Endothelial cell of umbilical vein (primary cell): ENCODE data around the gene FMN2.

Experiments used
- EZH2 ChIP-seq: IDR thresholded peaks from 2 replicates; pipeline ENCODE4 v1.6.1; 2012; ENCODE audit warnings: borderline replicate concordance, low read depth, mild to moderate bottlenecking, moderate library complexity, low read length, inconsistent platforms; ENCODE audit not compliant: severe bottlenecking
- POLR2A ChIP-seq: IDR thresholded peaks from 2 replicates; pipeline ENCODE4 v1.6.1; 2012; ENCODE audit warnings: low read depth, mild to moderate bottlenecking, control low read depth, low read length
- POLR2AphosphoS5 ChIP-seq: IDR thresholded peaks from 2 replicates; pipeline ENCODE4 v1.6.1; 2012; ENCODE audit warnings: low read depth, mild to moderate bottlenecking, control low read depth, low read length, moderate library complexity; ENCODE audit not compliant: insufficient read depth
- TF ChIP-seq, protein P1 (sequence below), 2 donors: IDR thresholded peaks; 1 replicate in 1 of 2; 2 replicates in 1 of 2; pipeline ENCODE4 v1.5.1; 2011; ENCODE audit warnings: low read length in 2 of 2, mild to moderate bottlenecking in 2 of 2, moderate library complexity in 2 of 2, control low read depth in 1 of 2, inconsistent platforms in 1 of 2, low read depth in 1 of 2; ENCODE audit not compliant: insufficient read depth in 1 of 2; ENCODE audit errors: extremely low read depth in 1 of 2

- TF ChIP-seq, protein P1, sequence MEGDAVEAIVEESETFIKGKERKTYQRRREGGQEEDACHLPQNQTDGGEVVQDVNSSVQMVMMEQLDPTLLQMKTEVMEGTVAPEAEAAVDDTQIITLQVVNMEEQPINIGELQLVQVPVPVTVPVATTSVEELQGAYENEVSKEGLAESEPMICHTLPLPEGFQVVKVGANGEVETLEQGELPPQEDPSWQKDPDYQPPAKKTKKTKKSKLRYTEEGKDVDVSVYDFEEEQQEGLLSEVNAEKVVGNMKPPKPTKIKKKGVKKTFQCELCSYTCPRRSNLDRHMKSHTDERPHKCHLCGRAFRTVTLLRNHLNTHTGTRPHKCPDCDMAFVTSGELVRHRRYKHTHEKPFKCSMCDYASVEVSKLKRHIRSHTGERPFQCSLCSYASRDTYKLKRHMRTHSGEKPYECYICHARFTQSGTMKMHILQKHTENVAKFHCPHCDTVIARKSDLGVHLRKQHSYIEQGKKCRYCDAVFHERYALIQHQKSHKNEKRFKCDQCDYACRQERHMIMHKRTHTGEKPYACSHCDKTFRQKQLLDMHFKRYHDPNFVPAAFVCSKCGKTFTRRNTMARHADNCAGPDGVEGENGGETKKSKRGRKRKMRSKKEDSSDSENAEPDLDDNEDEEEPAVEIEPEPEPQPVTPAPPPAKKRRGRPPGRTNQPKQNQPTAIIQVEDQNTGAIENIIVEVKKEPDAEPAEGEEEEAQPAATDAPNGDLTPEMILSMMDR (IDR thresholded peaks at IDR 0.05; ENCODE audit: extremely low read depth in 1 of 2, insufficient read depth in 1 of 2, low read depth in 1 of 2, low read length in 2 of 2), result no peak
- TF ChIP-seq POLR2AphosphoS5 (no peak), POLR2A (no peak), EZH2 (no peak)
Observed at GRCh38 chr1:240522122-240522822, 430.6 kb downstream of the FMN2 start.
